Tibial nerve (tissue), 3 donors: ENCODE results near the gene YPEL2.

Experiments used
- POLR2A ChIP-seq, 2 donors: fragments of 450-650 bp; IDR thresholded peaks; one replicate each; pipeline ENCODE4 v1.6.1; 2017; ENCODE audit warnings: antibody characterized with exemption in 2 of 2, mild to moderate bottlenecking in 2 of 2, moderate library complexity in 2 of 2
- TF ChIP-seq, protein P1 (sequence below), 5 experiments: fragments of 200-600 bp in 3 of 5; fragments of 450-650 bp in 2 of 5; sonication (generic) in 3 of 5; IDR thresholded peaks; one replicate each; pipeline ENCODE4 v1.5.1; 2016 to 2019; ENCODE audit warnings: antibody characterized with exemption in 5 of 5, mild to moderate bottlenecking in 3 of 5, moderate library complexity in 2 of 5

DNA sequence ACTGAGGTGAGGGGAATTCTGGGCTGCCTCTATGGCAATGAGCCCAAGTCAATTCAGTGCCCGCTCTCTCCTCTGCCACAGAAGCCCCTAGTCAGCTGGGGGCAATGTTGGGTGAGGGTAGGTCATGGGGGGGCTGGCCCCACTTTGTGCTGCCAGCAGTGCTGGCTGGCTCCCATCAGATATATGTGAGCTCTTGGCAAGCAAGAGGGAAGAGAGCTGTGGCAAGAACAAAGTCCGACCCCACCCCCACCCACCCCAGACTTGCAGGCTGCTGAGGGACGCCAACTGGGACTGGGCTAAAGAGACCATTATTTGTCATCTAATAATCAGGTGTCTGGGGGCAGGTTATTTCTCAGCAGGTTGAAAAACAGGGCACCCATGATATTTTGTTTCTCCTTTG, 89.4 kb downstream of the YPEL2 start:
- TF ChIP-seq, protein P1, sequence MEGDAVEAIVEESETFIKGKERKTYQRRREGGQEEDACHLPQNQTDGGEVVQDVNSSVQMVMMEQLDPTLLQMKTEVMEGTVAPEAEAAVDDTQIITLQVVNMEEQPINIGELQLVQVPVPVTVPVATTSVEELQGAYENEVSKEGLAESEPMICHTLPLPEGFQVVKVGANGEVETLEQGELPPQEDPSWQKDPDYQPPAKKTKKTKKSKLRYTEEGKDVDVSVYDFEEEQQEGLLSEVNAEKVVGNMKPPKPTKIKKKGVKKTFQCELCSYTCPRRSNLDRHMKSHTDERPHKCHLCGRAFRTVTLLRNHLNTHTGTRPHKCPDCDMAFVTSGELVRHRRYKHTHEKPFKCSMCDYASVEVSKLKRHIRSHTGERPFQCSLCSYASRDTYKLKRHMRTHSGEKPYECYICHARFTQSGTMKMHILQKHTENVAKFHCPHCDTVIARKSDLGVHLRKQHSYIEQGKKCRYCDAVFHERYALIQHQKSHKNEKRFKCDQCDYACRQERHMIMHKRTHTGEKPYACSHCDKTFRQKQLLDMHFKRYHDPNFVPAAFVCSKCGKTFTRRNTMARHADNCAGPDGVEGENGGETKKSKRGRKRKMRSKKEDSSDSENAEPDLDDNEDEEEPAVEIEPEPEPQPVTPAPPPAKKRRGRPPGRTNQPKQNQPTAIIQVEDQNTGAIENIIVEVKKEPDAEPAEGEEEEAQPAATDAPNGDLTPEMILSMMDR (IDR thresholded peaks at IDR 0.05): no peak
- no peak for TF ChIP-seq POLR2A (IDR thresholded peaks at IDR 0.05)
